GM23338 (cell line): ENCODE results near the gene ZNF358. TPM values are rescaled to one million over a fixed set of nuclear protein-coding genes. Genes with fewer than 3 reads are reported as not detected.
A peak's percentile ranks its signal among the peaks of the same experiment; 100 is the strongest.

Experiments used
- ATAC-seq: fragments of 200-7000 bp; cut with Tn5 transposase; 3 replicates; pipeline ENCODE4 v1.9.1; 2020
- DNase-seq: peaks from one replicate; pipeline ENCODE4 v3.0.0-alpha.2; 2015; ENCODE audit warnings: low spot score
- H2AFZ ChIP-seq: fragments of 200-600 bp; sonication (generic); 2 replicates; pipeline ENCODE4 v1.8.0; 2016; ENCODE audit warnings: antibody characterized with exemption, mild to moderate bottlenecking, moderate library complexity
- H3F3A ChIP-seq: fragments of 200-600 bp; sonication (generic); replicated peaks from 2 replicates; pipeline ENCODE4 v1.8.0; 2017; ENCODE audit warnings: antibody characterized with exemption, mixed run types, low read depth
- H3K27ac ChIP-seq: fragments of 200-600 bp; sonication (generic); 2 replicates; pipeline ENCODE4 v1.6.1; 2016; ENCODE audit warnings: low read depth
- H3K27me3 ChIP-seq: fragments of 200-600 bp; sonication (generic); 2 replicates; pipeline ENCODE4 v1.8.0; 2016; ENCODE audit warnings: mild to moderate bottlenecking, mixed run types, moderate library complexity; ENCODE audit not compliant: insufficient read depth
- H3K36me3 ChIP-seq: fragments of 200-600 bp; sonication (generic); 2 replicates; pipeline ENCODE4 v1.8.0; 2016; ENCODE audit warnings: mild to moderate bottlenecking; ENCODE audit not compliant: insufficient read depth
- H3K4me1 ChIP-seq: fragments of 200-600 bp; sonication (generic); 2 replicates; pipeline ENCODE4 v1.8.0; 2016; ENCODE audit warnings: mild to moderate bottlenecking, moderate library complexity; ENCODE audit not compliant: insufficient read depth
- H3K4me2 ChIP-seq: fragments of 200-600 bp; sonication (generic); 2 replicates; pipeline ENCODE4 v1.7.1; 2017; ENCODE audit warnings: mixed run types
- H3K4me3 ChIP-seq: fragments of 200-600 bp; sonication (generic); 2 replicates; pipeline ENCODE4 v1.6.1; 2016; ENCODE audit warnings: mixed run types
- H3K79me2 ChIP-seq: fragments of 200-600 bp; sonication (generic); replicated peaks from 2 replicates; pipeline ENCODE4 v1.8.0; 2017; ENCODE audit warnings: mild to moderate bottlenecking; ENCODE audit not compliant: insufficient read depth
- H3K9me2 ChIP-seq: fragments of 200-600 bp; sonication (generic); 2 replicates; pipeline ENCODE4 v1.8.0; 2017; ENCODE audit not compliant: insufficient read depth
- H4K20me1 ChIP-seq: fragments of 200-600 bp; sonication (generic); replicated peaks from 2 replicates; pipeline ENCODE4 v1.8.0; 2017; ENCODE audit warnings: mild to moderate bottlenecking; ENCODE audit not compliant: insufficient read depth
- H3K27ac Mint-ChIP-seq: 2 replicates; pipeline ENCODE4 v1.8.0; 2020; ENCODE audit warnings: inconsistent platforms, mild to moderate bottlenecking, moderate library complexity, mixed read lengths
- H3K27me3 Mint-ChIP-seq: 3 replicates; pipeline ENCODE4 v1.8.0; 2022; ENCODE audit warnings: low read depth, mild to moderate bottlenecking, moderate library complexity, mixed read lengths, inconsistent platforms; ENCODE audit not compliant: insufficient read depth, poor library complexity
- H3K36me3 Mint-ChIP-seq: 3 replicates; pipeline ENCODE4 v1.8.0; 2021; ENCODE audit warnings: low read depth, mild to moderate bottlenecking, inconsistent platforms, moderate library complexity, mixed read lengths
- H3K4me1 Mint-ChIP-seq: 3 replicates; pipeline ENCODE4 v1.8.0; 2020; ENCODE audit warnings: mild to moderate bottlenecking, inconsistent platforms, mixed read lengths
- H3K4me3 Mint-ChIP-seq: 3 replicates; pipeline ENCODE4 v1.8.0; 2021; ENCODE audit warnings: moderate library complexity, mild to moderate bottlenecking, inconsistent platforms, mixed read lengths
- H3K9me3 Mint-ChIP-seq: 3 replicates; pipeline ENCODE4 v1.8.0; 2020; ENCODE audit warnings: moderate library complexity, mild to moderate bottlenecking, inconsistent platforms, mixed read lengths
- CREB1 ChIP-seq: fragments of 250-450 bp; sonication (Bioruptor Pico); IDR thresholded peaks from 2 replicates; pipeline ENCODE4 v1.5.0; 2020; ENCODE audit warnings: low read depth, mild to moderate bottlenecking, moderate library complexity
- EZH2phosphoT487 ChIP-seq: fragments of 200-600 bp; sonication (generic); IDR thresholded peaks from one replicate; pipeline ENCODE4 v1.8.1; 2018; ENCODE audit warnings: antibody characterized with exemption; ENCODE audit not compliant: unreplicated experiment
- POLR2AphosphoS5 ChIP-seq: IDR thresholded peaks from 2 replicates; pipeline ENCODE4 v1.6.1; 2016; ENCODE audit warnings: antibody characterized with exemption, low read depth
- polyA plus RNA-seq: library from polyadenylated mRNA; unstranded; fragments of >200 nt; fragmentation: Nextera tagmentation; extraction: Ambion mirVana; gene quantifications from 2 replicates; pipeline ENCODE4 v1.2.1, GENCODE V29; 2016
- total RNA-seq: library from RNA; depleted of rRNA; stranded (reverse); fragments of >200 nt; shearing (Covaris generic); gene quantifications from 2 replicates; pipeline ENCODE4 v1.2.3, GENCODE V29; 2014
- TF ChIP-seq, protein P1 (sequence below): IDR thresholded peaks from one replicate; pipeline ENCODE4 v1.6.1; 2018; ENCODE audit warnings: antibody characterized with exemption; ENCODE audit not compliant: unreplicated experiment

The ZNF358 gene
- total and polyA plus RNA-seq, 2 experiments from 2014 or later: 23.8 to 52.9 TPM

DNA sequence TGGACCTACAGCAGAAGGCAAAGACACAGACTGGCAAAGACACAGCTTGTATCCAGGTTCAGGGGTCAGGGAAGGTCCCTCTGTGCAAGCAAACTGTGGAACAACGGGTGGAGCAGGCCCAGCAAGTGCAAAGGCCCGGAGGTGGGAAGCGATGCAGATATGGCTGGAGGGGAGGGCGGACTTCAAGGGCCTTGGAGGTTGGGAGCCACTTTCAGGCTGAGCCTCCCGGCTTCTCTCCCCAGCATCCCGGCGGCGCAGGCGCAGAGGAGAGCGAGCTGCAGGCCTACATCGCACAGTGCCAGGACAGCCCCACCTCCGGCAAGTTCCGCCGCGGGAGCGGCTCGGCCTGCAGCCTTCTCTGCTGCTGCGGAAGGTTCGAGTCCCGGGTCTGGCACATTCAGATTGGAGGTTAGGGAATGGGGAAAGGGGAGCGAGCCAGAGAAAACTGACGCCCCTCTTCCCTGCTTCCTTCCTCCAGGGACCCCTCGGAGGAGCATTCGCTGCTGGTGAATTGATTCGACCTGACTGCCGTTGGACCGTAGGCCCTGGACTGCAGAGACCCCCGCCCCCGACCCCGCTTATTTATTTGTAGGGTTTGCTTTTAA lies 17.5 kb downstream of the ZNF358 start:
- Histone ChIP-seq H3K79me2 (no peaks in the 10 kb centered on the region), H2AFZ (peak overlapping the region; percentile 98), H3K9me2 (no peaks in the 10 kb centered on the region), H3K4me3 (peak overlapping the region; percentile 96), H3K27me3 (no peaks in the 10 kb centered on the region), H3K27ac (peak overlapping the region; percentile 84; the same call in 1 of the 2 replicates), H3K4me2 (peak overlapping the region; percentile 95), H3K4me1 (no peaks in the 10 kb centered on the region), H3F3A (peaks cover 5% of the 10 kb centered on the region; the same call in 1 of the 2 replicates), H4K20me1 (no peaks in the 10 kb centered on the region), H3K36me3 (no peaks in the 10 kb centered on the region; the same call in 1 of the 2 replicates)
- Mint-ChIP-seq H3K36me3 (peaks cover 11% of the 10 kb centered on the region), H3K27ac (peak overlapping the region; percentile 83), H3K9me3 (no peaks in the 10 kb centered on the region; the same call in 2 of the 3 replicates), H3K4me3 (peak overlapping the region; percentile 89), H3K27me3 (peaks cover 8% of the 10 kb centered on the region), H3K4me1 (no peaks in the 10 kb centered on the region; the same call in 2 of the 3 replicates)
- DNase-seq (peak; percentile 72), ATAC-seq (peak; percentile 15)
- TF ChIP-seq, protein P1, sequence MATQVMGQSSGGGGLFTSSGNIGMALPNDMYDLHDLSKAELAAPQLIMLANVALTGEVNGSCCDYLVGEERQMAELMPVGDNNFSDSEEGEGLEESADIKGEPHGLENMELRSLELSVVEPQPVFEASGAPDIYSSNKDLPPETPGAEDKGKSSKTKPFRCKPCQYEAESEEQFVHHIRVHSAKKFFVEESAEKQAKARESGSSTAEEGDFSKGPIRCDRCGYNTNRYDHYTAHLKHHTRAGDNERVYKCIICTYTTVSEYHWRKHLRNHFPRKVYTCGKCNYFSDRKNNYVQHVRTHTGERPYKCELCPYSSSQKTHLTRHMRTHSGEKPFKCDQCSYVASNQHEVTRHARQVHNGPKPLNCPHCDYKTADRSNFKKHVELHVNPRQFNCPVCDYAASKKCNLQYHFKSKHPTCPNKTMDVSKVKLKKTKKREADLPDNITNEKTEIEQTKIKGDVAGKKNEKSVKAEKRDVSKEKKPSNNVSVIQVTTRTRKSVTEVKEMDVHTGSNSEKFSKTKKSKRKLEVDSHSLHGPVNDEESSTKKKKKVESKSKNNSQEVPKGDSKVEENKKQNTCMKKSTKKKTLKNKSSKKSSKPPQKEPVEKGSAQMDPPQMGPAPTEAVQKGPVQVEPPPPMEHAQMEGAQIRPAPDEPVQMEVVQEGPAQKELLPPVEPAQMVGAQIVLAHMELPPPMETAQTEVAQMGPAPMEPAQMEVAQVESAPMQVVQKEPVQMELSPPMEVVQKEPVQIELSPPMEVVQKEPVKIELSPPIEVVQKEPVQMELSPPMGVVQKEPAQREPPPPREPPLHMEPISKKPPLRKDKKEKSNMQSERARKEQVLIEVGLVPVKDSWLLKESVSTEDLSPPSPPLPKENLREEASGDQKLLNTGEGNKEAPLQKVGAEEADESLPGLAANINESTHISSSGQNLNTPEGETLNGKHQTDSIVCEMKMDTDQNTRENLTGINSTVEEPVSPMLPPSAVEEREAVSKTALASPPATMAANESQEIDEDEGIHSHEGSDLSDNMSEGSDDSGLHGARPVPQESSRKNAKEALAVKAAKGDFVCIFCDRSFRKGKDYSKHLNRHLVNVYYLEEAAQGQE: no peak
- no peak for TF ChIP-seq EZH2phosphoT487
- no peak for TF ChIP-seq CREB1

DNA sequence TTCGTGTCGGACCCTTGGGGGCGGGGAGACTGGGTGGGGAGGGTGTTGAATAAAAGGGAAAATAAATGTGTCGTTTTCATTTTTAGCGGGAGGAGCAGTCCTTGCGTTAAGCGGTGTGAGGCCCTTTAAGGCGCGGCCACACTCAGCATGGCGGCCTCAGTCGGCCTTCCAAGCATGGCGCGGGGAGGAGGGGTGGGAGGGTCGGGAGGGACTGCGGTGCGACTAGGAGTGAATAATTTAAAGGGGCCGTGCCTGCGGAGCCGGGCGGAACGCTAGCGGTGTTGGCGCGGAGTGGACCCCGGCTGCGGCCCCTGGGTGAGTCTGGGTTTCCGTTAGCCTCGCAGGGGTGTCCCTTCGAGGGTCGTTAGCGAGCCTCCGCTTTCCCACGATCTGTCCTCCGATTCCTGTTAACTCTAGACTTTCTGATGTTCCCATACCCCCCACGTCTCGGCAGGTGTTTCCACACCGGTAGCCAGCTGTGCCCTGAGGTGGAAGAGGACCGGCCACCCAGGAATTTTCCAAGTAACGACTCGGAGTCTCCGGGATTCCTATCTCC lies 18.1 kb downstream of the ZNF358 start:
- H3K9me3 Mint-ChIP-seq: no peaks in the 10 kb centered on the region; the same call in 2 of the 3 replicates
- Histone ChIP-seq H3F3A (peaks cover 5% of the 10 kb centered on the region; the same call in 1 of the 2 replicates), H4K20me1 (no peaks in the 10 kb centered on the region), H3K9me2 (no peaks in the 10 kb centered on the region), H3K4me3 (peak overlapping the region; percentile 96), H3K79me2 (no peaks in the 10 kb centered on the region), H3K4me2 (peak overlapping the region; percentile 95), H3K27me3 (no peaks in the 10 kb centered on the region), H3K27ac (peak overlapping the region; percentile 88), H2AFZ (peak overlapping the region; percentile 98), H3K4me1 (no peaks in the 10 kb centered on the region), H3K36me3 (no peaks in the 10 kb centered on the region; the same call in 1 of the 2 replicates)
- ATAC-seq: peak; percentile 70
- H3K4me1 Mint-ChIP-seq: no peaks in the 10 kb centered on the region; the same call in 2 of the 3 replicates
- TF ChIP-seq, protein P1: no peak
- peak; percentile 64 for TF ChIP-seq POLR2AphosphoS5
- peak overlapping the region; percentile 89 for H3K4me3 Mint-ChIP-seq
- H3K27ac Mint-ChIP-seq: peak overlapping the region; percentile 87
- peak; percentile 94 for DNase-seq
- peaks cover 11% of the 10 kb centered on the region; the same call in 2 of the 3 replicates for H3K36me3 Mint-ChIP-seq
- peaks cover 8% of the 10 kb centered on the region for H3K27me3 Mint-ChIP-seq
